Stimulated activated CD4-positive, alpha-beta T cell treated with anti-CD3 and anti-CD28 coated beads, Interleukin-4, amount 100 ng/mL, for 24 hours (primary cell): ENCODE data around the gene GALR2.

ENCODE experiments used
- DNase-seq: peaks from one replicate; pipeline ENCODE4 v3.0.0-alpha.2; 2020

The GALR2 gene

GRCh38 chr17:76080768-76081287 lies 6.2 kb downstream of the GALR2 start:
- DNase-seq = no peak

DNA sequence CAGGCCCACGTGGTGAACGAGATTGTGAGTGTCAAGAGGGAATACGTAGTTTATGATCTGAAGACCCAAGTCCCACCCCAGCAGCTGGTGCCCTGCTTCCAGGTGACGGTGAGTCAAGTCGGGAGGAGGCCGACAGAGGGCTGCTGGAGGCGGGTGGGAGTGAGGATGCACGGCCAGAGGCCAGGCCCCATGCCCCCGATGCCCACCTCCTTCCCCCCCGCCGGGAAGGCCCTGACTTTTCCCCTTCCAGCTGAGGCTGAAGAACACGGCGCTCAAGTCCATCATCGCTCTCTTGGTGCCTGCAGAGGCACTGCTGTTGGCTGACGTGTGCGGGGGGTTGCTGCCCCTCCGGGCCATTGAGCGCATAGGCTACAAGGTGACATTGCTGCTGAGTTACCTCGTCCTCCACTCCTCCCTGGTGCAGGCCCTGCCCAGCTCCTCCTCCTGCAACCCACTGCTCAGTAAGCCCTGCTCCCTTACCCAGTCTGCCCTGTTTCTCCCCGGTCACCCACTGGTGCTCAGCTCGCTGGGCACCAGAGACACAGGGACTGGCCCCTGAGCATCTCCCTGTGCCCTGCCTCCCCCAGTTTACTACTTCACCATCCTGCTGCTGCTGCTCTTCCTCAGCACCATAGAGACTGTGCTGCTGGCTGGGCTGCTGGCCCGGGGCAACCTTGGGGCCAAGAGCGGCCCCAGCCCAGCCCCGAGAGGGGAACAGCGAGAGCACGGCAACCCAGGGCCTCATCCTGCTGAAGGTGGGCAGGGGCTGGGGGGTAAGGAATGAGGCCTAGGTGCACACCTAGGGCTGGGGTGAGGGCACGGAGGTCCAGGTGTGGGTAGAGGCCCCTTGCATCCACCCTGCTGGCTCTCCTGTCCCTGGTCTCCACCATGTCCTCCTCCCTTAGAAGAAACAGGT lies 7.0 kb downstream of the GALR2 start:
- DNase-seq = no peak

- no peak for DNase-seq
These were observed 8.0 kb downstream of the GALR2 start for GRCh38 chr17:76082326-76083251.

DNA sequence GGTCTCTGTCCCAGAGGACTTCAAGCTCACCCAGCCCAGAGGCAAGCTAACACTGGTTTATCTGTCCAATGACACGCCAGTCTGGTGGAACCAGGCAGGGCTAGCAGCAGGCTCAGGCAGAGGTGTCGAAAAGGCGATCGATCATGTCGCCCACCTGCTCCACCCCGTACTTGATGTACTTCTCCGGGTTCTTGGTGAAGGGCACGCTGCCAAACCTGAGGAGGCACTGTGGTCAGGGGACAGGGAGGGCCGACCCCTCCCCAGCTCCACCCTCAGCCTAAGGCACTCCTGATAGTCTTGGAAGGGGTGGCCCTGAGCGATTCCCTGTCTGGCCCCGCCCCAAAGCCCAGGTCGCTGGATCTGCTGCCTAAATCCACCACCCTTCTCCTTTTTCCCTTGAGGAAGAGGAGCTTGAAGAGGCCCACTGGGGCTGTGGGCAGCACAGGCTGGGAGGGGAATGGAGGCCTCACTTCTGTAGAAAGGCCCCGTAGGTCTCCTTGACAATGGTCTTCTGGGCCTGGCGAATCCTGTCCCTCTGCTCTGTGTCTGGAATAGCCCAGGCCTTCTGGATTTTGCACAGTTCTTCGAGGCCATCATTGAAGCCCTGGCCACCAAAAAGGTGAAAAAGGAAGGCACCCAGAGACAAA lies 9.1 kb downstream of the GALR2 start:
- DNase-seq = no peak

GRCh38 chr17:76085066-76085730 lies 10.6 kb downstream of the GALR2 start:
- no peak for DNase-seq

DNA sequence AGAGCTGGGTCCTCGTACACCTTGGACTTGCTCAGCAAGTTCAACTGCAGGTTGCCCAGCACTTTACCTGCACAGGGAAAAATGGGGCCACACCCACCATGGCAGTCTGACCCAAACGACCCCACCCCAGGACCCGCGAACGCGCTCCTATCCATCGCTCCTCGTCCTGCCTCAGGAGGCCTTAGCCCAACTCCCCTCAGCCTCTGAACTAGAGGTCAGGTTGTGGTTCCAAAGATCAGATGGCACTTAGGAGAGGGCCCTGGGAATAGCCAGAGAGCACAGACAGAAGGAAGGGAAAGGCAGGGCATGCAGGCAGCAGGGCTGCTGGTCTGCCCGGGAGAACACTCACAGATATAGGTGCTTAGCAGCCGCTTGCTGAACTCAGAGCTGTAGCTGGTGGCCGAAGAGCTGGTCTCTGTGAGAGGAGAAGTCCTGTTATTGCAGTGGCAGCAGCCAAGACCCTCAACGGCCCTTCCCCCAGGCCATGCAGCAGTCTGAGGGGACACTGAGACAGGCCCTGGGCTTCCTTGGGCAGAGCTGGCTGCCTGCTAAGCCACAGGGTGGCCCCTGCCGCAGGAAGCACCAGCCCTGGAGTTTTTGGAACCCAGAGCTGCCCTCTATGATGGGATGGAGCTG lies 11.3 kb downstream of the GALR2 start:
- DNase-seq = no peak

GRCh38 chr17:76086384-76086783 lies 11.8 kb downstream of the GALR2 start:
- no peak for DNase-seq

- no peak for DNase-seq
These were observed 12.9 kb downstream of the GALR2 start for GRCh38 chr17:76087531-76087930.

DNA sequence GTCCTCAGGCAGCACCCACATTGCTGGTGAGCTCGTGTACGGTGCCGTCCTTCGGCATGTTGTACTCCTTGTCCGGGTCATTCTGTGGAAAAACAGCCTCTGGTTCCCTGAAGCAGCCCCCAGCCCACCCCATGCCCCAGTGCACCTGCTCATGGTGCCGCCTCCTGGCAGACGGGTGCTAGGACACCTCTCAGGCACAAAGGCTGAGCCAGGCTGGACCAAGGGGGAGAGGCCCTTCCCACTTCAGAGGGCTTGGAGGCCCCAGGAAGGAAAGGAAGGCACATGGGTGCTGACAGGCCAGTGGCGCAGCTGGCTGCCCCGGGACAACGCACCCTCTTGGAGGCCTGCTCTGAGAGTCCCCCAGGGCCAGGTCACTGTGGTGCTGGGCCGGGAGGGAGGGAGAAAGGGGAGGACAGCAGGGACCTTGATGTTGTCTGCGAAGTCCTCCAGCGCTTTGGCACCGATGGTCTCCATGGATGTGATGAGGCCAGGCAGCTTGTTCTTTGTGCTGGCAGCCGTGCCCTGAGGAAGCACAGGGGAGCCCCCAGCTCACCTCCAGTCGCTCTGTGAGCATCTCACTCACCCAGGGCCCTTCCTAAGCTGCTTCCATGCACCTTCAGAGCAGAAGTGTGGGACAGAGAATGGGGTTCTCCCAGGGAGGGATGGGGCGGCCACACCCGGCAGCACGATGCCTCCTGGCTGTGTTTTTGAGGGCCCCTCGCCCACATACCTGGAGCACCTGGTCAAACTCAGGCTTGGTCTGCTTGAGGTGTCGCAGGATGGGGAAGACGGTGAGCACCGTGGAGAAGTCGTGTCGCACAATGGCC lies 13.7 kb downstream of the GALR2 start:
- no peak for DNase-seq

DNA sequence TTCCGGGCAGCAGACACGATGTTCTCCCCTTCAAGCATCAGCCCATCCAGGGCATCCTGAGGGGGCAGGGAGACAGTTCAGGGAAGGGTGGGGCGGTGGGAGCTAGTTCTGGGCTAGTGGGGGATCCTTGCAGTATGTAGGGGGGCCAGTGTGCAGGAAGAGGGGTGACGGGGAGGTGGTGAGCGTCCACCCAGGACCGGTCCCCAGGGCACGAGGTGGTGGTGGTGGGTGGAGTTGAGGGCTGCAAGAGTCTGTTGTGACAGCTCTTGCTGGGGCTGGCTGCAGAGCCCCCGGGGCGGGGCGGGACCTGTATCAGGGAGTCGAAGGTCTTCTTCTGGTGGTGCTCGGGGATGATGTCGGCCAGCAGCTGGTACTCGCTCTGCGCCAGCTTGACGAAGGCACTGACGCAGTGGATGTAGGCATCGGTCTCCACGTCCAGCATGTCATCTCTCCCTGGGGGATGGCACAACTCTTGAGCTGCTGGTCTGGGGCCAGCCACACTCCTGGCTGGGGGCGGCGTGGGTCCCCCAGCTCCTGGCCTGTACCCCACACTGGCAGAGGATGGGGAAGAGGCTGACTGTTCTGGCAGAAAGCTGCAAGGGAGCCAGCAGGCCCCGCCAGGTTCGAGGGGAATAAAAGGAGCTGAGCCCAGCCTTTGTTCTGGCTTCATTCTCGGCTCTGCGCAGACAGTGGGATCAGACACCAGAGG lies 14.4 kb downstream of the GALR2 start:
- no peak for DNase-seq

- DNase-seq = no peak
These were observed 15.3 kb downstream of the GALR2 start for GRCh38 chr17:76089680-76090516.

GRCh38 chr17:76090517-76091129 lies 16.0 kb downstream of the GALR2 start:
- DNase-seq = no peak

DNA sequence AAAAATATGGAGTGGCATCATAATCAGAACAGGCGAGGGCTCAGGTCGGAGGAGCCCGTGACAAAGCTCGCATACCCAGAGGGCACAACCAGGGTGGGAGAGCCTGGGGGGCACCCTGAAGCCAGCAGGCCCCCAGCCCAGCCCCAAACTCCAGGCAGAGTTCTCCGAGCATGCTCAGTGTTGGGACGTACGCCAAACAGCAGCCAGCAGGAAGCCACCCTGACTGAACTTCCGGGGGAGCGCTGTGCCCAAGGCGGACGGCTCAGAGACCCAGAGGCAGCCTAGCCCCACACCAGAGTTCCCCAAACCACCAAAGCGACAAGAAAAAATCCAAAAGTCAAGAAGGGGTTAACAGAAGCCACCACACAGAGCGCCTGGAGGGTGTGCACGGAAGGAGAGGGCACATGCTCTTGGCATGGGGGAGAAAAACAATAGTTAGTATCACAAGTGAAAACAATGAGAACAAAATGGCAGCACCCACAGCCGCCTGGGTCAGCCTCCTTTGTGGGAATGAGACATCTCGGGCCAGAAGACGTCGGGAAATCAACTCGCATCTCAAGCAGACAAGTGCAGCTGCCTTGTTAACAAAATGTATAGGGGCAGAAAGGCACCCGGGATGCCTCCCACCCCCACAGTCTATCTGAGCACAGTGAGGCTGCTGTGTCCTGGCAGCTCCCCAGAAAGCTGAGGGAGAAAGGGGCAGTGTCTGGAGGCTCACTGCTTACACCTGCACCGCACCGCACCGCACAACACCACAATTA lies 17.1 kb downstream of the GALR2 start:
- DNase-seq = no peak

- no peak for DNase-seq
These were observed 18.2 kb downstream of the GALR2 start for GRCh38 chr17:76092526-76093413.

- no peak for DNase-seq
These were observed 19.5 kb downstream of the GALR2 start for GRCh38 chr17:76094046-76094445.

GRCh38 chr17:76095943-76096342 lies 21.4 kb downstream of the GALR2 start:
- no peak for DNase-seq

DNA sequence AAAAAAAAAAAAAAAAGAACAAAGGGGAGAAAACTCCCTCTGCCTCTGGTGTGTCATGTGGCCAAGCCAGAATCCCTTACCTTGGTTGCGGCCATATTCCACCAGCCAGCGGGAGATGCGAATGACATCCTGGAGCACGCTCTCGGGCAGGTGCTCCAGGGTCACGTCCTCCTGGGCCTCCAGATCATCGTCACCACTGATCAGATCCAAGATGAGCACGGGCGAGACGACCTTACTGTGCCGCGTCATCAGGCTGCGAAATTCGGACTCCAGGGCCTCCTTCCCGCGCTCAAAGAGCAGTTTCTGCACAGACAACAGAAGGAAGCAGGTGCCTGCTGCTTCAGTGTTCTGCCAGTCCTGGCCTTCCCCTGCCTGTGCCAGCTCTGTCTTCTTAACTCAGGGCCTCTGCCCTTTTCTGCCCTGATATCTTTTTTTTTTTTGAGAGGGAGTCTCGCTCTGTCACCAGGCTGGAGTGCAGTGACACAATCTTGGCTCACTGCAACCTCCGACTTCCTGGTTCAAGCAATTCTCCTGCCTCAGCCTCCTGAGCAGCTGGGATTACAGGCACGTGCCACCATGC lies 23.2 kb downstream of the GALR2 start:
- DNase-seq = no peak
